Stomach smooth muscle (tissue), 2 donors: ENCODE results near the gene OR1N1.
"Not testable (repeated sequence)": the region's sequence is repeated elsewhere in the genome, so short reads cannot be mapped to it uniquely, and the experiment has no call there.

Experiments used
- H3K27ac ChIP-seq: one replicate; pipeline ENCODE4 v1.7.0; 2013; ENCODE audit warnings: mild to moderate bottlenecking, low read length, inconsistent platforms
- H3K27me3 ChIP-seq, 2 donors: one replicate each; pipeline ENCODE4 v1.7.0; 2013; ENCODE audit warnings: low read length in 2 of 2; ENCODE audit not compliant: insufficient read depth in 2 of 2, control insufficient read depth in 1 of 2
- H3K36me3 ChIP-seq, 2 donors: one replicate each; pipeline ENCODE4 v1.7.0; 2013; ENCODE audit warnings: low read length in 2 of 2; ENCODE audit not compliant: control insufficient read depth in 2 of 2, insufficient read depth in 2 of 2
- H3K4me1 ChIP-seq: one replicate; pipeline ENCODE4 v1.7.0; 2013; ENCODE audit warnings: low read length; ENCODE audit not compliant: control insufficient read depth, insufficient read depth
- H3K4me3 ChIP-seq, 2 donors: one replicate each; pipeline ENCODE4 v1.7.0; 2013; ENCODE audit warnings: low read length in 2 of 2
- H3K9ac ChIP-seq, 2 donors: one replicate each; pipeline ENCODE4 v1.7.0; 2013; ENCODE audit warnings: low read length in 2 of 2, mild to moderate bottlenecking in 1 of 2
- H3K9me3 ChIP-seq, 2 donors: one replicate each; pipeline ENCODE4 v1.7.0; 2013; ENCODE audit warnings: low read length in 2 of 2; ENCODE audit not compliant: control insufficient read depth in 2 of 2
- donor health status: healthy.
- donor health status: Pancreatic carcinoma.

Gene OR1N1, protein sequence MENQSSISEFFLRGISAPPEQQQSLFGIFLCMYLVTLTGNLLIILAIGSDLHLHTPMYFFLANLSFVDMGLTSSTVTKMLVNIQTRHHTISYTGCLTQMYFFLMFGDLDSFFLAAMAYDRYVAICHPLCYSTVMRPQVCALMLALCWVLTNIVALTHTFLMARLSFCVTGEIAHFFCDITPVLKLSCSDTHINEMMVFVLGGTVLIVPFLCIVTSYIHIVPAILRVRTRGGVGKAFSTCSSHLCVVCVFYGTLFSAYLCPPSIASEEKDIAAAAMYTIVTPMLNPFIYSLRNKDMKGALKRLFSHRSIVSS

DNA sequence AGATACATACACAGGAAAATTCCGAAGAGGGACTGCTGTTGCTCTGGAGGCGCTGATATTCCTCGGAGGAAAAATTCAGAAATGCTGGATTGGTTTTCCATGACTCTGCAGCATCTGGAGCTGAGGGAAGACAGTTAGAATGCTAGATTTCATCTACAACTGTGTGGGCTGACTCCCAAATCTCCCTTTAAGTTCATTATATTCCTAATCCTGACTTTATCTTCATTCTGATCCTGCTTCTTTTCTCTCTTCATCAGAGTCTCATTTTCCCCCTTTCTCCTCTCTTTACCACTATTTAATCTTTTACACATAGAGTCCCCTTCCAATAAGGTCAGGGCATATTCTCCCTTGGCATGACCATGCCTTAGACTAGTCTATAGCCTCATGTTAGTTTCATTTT, at the start of gene OR1N1:
TSS of gene OR1N1 (minus strand) at position 101 of the 400 bp plus-strand sequence. CDS start at position 101, 0 bp downstream.
- peaks cover 2 to 4% of the 10 kb centered on the region in 2 donors for H3K27me3 ChIP-seq
- no peaks in the 10 kb centered on the region for H3K36me3 ChIP-seq
- no peak within 1 kb of the TSS for H3K9ac ChIP-seq
- no peak within 1 kb of the TSS for H3K27ac ChIP-seq
- no peaks in the 10 kb centered on the region for H3K4me1 ChIP-seq
- no peaks in the 10 kb centered on the region for H3K9me3 ChIP-seq
- no peak within 1 kb of the TSS for H3K4me3 ChIP-seq

DNA sequence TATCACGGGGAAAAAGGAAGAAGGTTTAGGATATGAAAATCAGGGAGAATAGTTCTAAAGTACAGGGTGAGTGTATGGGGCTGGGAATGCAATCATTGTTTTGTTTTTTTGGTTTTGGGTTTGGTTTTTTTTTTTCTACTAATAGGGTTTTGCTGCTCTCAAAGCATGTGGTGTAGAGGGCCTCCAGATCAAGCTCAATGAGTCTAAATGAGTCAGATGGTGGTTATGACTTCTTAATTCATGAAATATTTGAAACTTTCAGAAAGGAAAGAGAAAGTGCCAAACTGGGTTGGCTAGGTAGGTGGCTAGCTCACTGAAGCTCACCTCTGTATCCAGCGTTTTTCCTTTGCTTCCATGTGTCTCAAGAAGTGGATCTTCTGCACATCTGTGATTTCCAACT, 45.4 kb upstream of the OR1N1 start:
- H3K27ac ChIP-seq: no peak overlapping the region
- H3K4me3 ChIP-seq: no peak overlapping the region
- no peak overlapping the region for H3K9ac ChIP-seq
- H3K9me3 ChIP-seq: no peaks in the 10 kb centered on the region
- H3K4me1 ChIP-seq: no peaks in the 10 kb centered on the region
- H3K27me3 ChIP-seq: no peaks in the 10 kb centered on the region
- no peaks in the 10 kb centered on the region for H3K36me3 ChIP-seq

DNA sequence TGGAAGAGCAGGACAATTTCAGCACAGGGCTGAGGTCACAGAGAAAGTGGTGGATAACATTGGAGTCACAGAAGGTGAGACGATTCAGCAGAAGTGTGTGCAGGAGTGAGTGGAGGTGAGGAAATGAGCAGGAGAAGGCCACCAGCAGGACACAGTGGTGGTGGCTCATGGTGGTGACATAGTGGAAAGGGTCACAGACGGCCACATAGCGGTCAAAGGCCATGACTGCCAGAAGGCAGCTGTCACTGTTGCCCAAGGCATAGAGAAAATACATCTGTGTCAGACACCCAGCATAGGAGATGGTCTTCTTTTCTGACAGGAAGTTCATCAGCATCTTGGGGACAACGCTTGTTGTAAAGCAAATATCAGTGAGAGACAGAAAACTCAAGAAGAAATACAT, 40.8 kb upstream of the OR1N1 start:
- H3K27me3 ChIP-seq: peaks cover 0 to 3% of the 10 kb centered on the region in 2 donors
- H3K27ac ChIP-seq: no peak overlapping the region
- H3K4me3 ChIP-seq: no peak overlapping the region
- H3K36me3 ChIP-seq: no peaks in the 10 kb centered on the region
- no peak overlapping the region for H3K9ac ChIP-seq
- no peaks in the 10 kb centered on the region for H3K4me1 ChIP-seq
- H3K9me3 ChIP-seq: peaks cover 3 to 13% of the 10 kb centered on the region in 2 donors

DNA sequence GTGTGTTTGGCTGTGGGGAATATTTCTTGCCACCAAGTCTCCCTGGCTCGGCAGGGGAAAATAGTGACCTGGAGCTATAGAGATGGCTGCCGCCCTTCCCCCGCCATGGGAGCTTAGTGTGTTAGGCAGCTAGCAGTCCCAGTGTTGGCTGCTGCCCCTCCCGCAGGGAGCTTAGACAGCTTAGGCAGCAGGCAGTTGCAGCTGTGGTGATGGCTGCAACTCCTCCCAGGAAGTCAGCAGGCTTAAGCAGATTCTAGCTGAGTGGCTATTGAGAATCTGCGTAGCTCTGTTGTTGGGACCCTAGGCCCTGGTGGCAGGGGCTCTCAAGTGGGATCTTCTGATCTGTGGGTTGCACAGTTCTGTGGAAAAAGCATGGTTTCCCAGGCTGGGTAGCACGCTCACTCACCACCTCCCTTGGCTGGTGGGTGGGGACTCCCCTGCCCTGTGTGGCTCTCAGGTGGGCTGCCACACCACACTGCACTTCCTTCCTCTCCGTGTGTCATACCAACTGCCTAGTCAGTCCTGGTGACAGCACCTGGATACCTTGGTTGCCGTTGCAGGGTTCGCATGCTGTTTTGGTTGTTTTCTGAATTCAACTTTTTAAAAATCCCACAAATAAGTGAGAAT, 35.2 kb upstream of the OR1N1 start:
- peaks cover 0 to 3% of the 10 kb centered on the region in 2 donors for H3K27me3 ChIP-seq
- no peak overlapping the region for H3K9ac ChIP-seq
- no peaks in the 10 kb centered on the region for H3K4me1 ChIP-seq
- no peaks in the 10 kb centered on the region for H3K36me3 ChIP-seq
- peaks cover 3 to 13% of the 10 kb centered on the region in 2 donors for H3K9me3 ChIP-seq
- no peak overlapping the region for H3K4me3 ChIP-seq
- H3K27ac ChIP-seq: no peak overlapping the region

DNA sequence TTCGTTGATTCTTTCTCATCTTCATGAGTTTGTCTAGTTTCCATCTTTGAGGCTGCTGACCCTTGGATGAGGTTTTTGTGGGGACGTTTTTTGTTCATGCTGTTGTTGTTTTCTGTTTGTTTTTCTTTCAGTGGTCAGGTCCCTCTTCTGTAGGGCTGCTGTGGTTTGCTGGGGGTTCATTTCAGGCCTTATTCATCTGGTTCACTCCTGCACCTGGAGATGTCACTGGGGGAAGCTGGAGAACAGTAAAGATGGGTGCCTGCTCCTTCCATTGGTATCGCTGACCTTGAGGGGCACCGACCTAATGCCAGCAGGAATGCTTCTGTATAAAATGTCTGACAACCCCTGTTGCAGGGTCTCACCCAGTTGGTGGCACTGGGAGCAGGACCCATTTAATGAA, 34.4 kb upstream of the OR1N1 start:
- Histone ChIP-seq H3K4me3 (no peak overlapping the region), H3K36me3 (no peaks in the 10 kb centered on the region), H3K9ac (no peak overlapping the region), H3K4me1 (no peaks in the 10 kb centered on the region), H3K9me3 (peaks cover 3 to 13% of the 10 kb centered on the region in 2 donors), H3K27ac (no peak overlapping the region), H3K27me3 (peaks cover 0 to 3% of the 10 kb centered on the region in 2 donors)

DNA sequence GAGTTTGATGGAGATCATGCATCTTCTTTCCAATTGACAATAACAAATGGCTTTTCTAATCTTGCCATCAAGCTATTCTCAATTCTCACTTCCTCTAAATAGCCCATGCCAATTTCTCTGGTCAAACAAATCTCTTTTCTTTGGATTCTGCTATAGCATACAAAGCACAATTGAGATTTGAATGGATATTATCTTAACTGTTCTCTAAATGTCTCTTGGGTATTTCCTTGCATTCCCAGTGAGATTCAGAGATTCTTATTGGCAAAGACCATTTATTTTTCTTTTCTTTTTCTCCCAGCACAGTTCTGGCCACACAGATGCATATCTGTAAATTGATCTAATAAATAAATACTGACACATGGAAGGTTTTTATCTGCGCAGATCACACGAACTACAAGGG, 25.7 kb upstream of the OR1N1 start, which contains the start of gene OR1N2:
TSS of gene OR1N2 (plus strand) at position 301 of the 400 bp plus-strand sequence. CDS start 100 bp downstream, outside the sequence.
- no peaks in the 10 kb centered on the region for H3K27me3 ChIP-seq
- H3K4me1 ChIP-seq: no peaks in the 10 kb centered on the region
- H3K4me3 ChIP-seq: no peak within 1 kb of the TSS
- no peaks in the 10 kb centered on the region for H3K36me3 ChIP-seq
- no peak within 1 kb of the TSS for H3K9ac ChIP-seq
- no peak within 1 kb of the TSS for H3K27ac ChIP-seq
- H3K9me3 ChIP-seq: peaks cover 0 to 2% of the 10 kb centered on the region in 2 donors

DNA sequence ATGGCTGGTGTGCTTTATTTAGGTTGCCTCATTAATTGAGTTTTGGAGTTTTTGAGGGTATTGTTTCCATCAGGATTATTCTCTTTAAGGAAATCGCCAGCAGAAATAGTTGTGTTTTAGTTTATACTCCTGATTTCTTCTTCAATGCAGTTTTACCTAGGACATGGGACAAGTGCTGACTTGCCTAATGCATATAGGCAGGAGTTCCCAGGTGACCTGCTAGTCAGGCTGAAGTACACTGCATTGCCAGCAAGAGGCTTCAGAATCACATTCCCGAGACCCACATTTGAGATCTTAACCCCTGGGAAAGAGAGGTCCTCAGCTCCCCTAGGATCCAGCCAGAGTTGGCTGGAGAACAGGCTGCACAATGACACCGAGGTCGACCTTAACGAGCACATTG, 24.3 kb upstream of the OR1N1 start:
- Histone ChIP-seq H3K27ac (no peak overlapping the region), H3K4me1 (no peaks in the 10 kb centered on the region), H3K36me3 (no peaks in the 10 kb centered on the region), H3K27me3 (no peaks in the 10 kb centered on the region), H3K9me3 (peaks cover 0 to 2% of the 10 kb centered on the region in 2 donors), H3K9ac (no peak overlapping the region), H3K4me3 (no peak overlapping the region)

DNA sequence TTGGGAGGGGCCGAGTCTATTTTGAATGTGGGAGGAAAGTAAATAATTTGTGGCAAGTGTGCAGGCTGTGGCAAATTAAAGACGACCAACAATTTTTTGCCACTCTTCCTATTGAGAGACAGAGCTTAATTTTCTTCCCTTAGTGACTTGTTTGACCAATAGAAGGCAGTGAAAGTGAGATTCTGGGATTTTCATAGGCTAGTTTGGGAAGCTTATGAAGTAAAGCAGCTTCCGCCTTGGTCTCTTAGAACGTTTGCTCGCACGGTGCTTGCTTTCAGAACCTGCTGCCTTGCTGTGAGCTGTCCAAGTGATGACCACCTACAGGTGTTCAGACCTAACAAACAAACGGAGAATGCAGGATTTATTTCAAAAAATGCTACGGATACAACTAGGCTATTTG, 19.1 kb upstream of the OR1N1 start:
- Histone ChIP-seq H3K9ac (no peak overlapping the region), H3K27ac (no peak overlapping the region), H3K36me3 (no peaks in the 10 kb centered on the region), H3K9me3 (peaks cover 0 to 2% of the 10 kb centered on the region in 2 donors), H3K4me3 (no peak overlapping the region), H3K4me1 (no peaks in the 10 kb centered on the region), H3K27me3 (no peaks in the 10 kb centered on the region)

DNA sequence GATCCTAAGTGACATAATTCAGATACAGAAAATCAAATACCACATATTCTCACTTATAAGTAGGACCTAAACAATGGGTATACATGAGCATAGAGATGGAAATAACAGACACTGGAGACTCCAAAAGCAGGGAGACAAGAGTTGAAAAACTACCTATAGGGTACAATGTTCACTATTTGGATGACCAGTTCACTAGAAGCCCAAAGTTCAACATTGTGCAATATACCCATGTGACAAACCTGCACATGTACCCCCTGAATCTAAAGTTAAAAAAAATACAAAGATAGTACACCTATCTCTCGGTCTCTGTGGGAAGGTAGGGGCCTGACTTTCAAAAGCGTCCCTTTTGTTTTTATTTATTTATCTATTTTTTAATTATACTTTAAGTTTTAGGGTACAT, 11.7 kb upstream of the OR1N1 start:
- Histone ChIP-seq H3K9me3 (no peaks in the 10 kb centered on the region), H3K4me3 (no peak overlapping the region), H3K9ac (no peak overlapping the region), H3K27me3 (no peaks in the 10 kb centered on the region), H3K4me1 (no peaks in the 10 kb centered on the region), H3K27ac (no peak overlapping the region), H3K36me3 (no peaks in the 10 kb centered on the region)

DNA sequence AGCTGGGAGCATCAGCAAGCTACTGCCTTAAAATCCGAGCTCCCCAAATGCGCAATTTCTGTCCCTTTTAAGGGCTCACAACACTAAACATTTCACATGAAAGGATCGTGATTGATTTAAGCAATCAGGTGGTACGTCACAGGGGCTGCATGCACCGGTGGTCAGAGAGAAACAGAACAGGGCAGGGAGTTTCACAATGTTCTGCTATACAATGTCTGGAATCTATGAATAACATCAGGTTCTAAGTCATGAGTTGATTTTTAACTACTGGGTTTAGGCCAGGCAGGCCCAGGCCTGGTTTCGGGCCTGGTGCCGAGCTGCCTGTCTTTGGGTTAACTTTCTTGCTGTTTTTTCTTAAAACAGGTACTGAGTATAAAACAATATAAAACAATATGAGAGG, 10.0 kb upstream of the OR1N1 start:
- H3K9me3 ChIP-seq, H3K36me3 ChIP-seq, H3K9ac ChIP-seq, H3K27ac ChIP-seq, H3K27me3 ChIP-seq, H3K4me3 ChIP-seq, H3K4me1 ChIP-seq: not testable (repeated sequence)

DNA sequence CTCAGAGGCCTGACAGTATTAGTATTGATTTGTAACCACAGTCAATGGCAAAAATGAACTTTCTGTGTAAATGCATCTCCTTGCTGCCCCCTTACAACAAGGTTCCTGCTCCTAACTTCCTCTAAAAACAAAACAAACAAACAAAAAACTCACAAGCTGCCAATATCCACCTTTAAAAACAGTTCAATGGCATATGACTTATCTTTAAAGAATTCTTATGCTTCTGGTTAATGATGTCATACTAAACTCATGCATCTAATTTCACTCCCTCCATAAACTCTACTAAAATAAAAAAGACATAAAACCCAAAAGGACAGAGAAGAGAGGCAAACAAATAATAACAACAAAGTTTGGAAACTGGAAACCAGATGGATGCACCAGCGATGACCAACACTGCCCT, 9.0 kb upstream of the OR1N1 start:
- Histone ChIP-seq H3K36me3 (no peaks in the 10 kb centered on the region), H3K9me3 (no peaks in the 10 kb centered on the region), H3K27me3 (no peaks in the 10 kb centered on the region), H3K4me1 (no peaks in the 10 kb centered on the region), H3K27ac (no peak overlapping the region), H3K4me3 (no peak overlapping the region), H3K9ac (no peak overlapping the region)
